ENCODE results near the gene LCE1C.

DNA sequence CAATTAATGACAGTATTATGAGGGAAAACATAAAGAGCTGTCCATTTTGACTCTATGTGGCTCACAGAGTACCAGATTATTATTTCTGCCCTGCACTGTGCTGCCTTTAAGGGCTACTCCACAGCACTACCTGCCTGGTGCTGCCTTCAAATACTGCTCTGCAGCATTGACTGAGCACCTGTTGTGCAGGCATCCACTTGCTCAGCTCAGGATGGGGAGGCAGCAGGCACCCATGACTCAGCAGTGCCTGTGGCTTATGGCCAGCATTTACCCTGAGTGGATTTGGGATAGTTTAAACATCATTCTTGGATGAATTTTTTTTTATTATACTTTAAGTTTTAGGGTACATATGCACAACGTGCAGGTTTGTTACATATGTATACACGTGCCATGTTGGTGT, 49.6 kb downstream of the LCE1C start:
- TF ChIP-seq, protein P1, sequence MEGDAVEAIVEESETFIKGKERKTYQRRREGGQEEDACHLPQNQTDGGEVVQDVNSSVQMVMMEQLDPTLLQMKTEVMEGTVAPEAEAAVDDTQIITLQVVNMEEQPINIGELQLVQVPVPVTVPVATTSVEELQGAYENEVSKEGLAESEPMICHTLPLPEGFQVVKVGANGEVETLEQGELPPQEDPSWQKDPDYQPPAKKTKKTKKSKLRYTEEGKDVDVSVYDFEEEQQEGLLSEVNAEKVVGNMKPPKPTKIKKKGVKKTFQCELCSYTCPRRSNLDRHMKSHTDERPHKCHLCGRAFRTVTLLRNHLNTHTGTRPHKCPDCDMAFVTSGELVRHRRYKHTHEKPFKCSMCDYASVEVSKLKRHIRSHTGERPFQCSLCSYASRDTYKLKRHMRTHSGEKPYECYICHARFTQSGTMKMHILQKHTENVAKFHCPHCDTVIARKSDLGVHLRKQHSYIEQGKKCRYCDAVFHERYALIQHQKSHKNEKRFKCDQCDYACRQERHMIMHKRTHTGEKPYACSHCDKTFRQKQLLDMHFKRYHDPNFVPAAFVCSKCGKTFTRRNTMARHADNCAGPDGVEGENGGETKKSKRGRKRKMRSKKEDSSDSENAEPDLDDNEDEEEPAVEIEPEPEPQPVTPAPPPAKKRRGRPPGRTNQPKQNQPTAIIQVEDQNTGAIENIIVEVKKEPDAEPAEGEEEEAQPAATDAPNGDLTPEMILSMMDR (IDR thresholded peaks at IDR 0.05) = no peak
- no peak for TF ChIP-seq ESRRA (CRISPR knock-in tag; IDR thresholded peaks at IDR 0.05; ENCODE audit: borderline replicate concordance)
- no peak for TF ChIP-seq NFE2L1 (CRISPR knock-in tag; IDR thresholded peaks at IDR 0.05)
- TF ChIP-seq SP1 (CRISPR knock-in tag; conservative IDR thresholded peaks at IDR 0.05) = no peak
- TF ChIP-seq, protein P2, sequence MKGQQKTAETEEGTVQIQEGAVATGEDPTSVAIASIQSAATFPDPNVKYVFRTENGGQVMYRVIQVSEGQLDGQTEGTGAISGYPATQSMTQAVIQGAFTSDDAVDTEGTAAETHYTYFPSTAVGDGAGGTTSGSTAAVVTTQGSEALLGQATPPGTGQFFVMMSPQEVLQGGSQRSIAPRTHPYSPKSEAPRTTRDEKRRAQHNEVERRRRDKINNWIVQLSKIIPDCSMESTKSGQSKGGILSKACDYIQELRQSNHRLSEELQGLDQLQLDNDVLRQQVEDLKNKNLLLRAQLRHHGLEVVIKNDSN (CRISPR knock-in tag; IDR thresholded peaks at IDR 0.05) = no peak
- no peak for TF ChIP-seq SOX15 (CRISPR knock-in tag; IDR thresholded peaks at IDR 0.05)
- TF ChIP-seq, protein P3, sequence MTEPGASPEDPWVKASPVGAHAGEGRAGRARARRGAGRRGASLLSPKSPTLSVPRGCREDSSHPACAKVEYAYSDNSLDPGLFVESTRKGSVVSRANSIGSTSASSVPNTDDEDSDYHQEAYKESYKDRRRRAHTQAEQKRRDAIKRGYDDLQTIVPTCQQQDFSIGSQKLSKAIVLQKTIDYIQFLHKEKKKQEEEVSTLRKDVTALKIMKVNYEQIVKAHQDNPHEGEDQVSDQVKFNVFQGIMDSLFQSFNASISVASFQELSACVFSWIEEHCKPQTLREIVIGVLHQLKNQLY (CRISPR knock-in tag; IDR thresholded peaks at IDR 0.05) = no peak
